DOHH2 (cell line): ENCODE data around the gene SH3RF3.

Experiments used
- H3F3A ChIP-seq: fragments of 200-600 bp; sonication (generic), shearing (Covaris generic); 2 replicates; pipeline ENCODE4 v1.6.0; 2016; ENCODE audit warnings: antibody characterized with exemption, mild to moderate bottlenecking; ENCODE audit not compliant: control insufficient read depth, insufficient read depth
- H3K27ac ChIP-seq: fragments of 200-600 bp; sonication (generic); 2 replicates; pipeline ENCODE4 v1.5.1; 2014; ENCODE audit warnings: low read depth, mild to moderate bottlenecking, low read length, moderate library complexity
- H3K27me3 ChIP-seq: fragments of 200-600 bp; sonication (generic); 2 replicates; pipeline ENCODE4 v1.6.1; 2014; ENCODE audit warnings: mild to moderate bottlenecking, low read length, mixed read lengths; ENCODE audit not compliant: control insufficient read depth
- H3K36me3 ChIP-seq: fragments of 200-600 bp; sonication (generic); 2 replicates; pipeline ENCODE4 v1.6.1; 2014; ENCODE audit warnings: mild to moderate bottlenecking, low read length, moderate library complexity, mixed read lengths; ENCODE audit not compliant: control insufficient read depth
- H3K4me1 ChIP-seq: fragments of 200-600 bp; sonication (generic); 2 replicates; pipeline ENCODE4 v1.6.1; 2014; ENCODE audit warnings: mild to moderate bottlenecking, low read length, mixed read lengths; ENCODE audit not compliant: control insufficient read depth
- H3K4me2 ChIP-seq: fragments of 200-600 bp; sonication (generic); 2 replicates; pipeline ENCODE4 v1.6.0; 2014; ENCODE audit warnings: mild to moderate bottlenecking, low read length, moderate library complexity
- H3K4me3 ChIP-seq: fragments of 200-600 bp; sonication (generic); 2 replicates; pipeline ENCODE4 v1.5.1; 2014; ENCODE audit warnings: mild to moderate bottlenecking, low read length, mixed read lengths
- H3K79me2 ChIP-seq: fragments of 200-600 bp; sonication (generic); 2 replicates; pipeline ENCODE4 v1.6.1; 2014; ENCODE audit warnings: mild to moderate bottlenecking, low read length, mixed read lengths; ENCODE audit not compliant: control insufficient read depth
- H3K9me2 ChIP-seq: fragments of 200-600 bp; sonication (generic); replicated peaks from 2 replicates; pipeline ENCODE4 v1.6.1; 2014; ENCODE audit warnings: mild to moderate bottlenecking, low read length, mixed read lengths; ENCODE audit not compliant: control insufficient read depth
- H3K9me3 ChIP-seq: fragments of 200-600 bp; sonication (generic); 2 replicates; pipeline ENCODE4 v1.6.1; 2014; ENCODE audit warnings: antibody characterized with exemption, low read length, mixed read lengths; ENCODE audit not compliant: control insufficient read depth, insufficient read depth
- H4K20me1 ChIP-seq: fragments of 200-600 bp; sonication (generic); 2 replicates; pipeline ENCODE4 v1.6.0; 2014; ENCODE audit warnings: low read depth, mild to moderate bottlenecking, antibody characterized with exemption, low read length, moderate library complexity; ENCODE audit not compliant: control insufficient read depth, insufficient read depth
- CTCF ChIP-seq: fragments of 200-600 bp; sonication (generic); IDR thresholded peaks from one replicate; pipeline ENCODE4 v1.5.1; 2014; ENCODE audit warnings: antibody characterized with exemption, mild to moderate bottlenecking, low read depth, low read length; ENCODE audit not compliant: poor library complexity, severe bottlenecking
- EZH2phosphoT487 ChIP-seq: fragments of 200-600 bp; sonication (generic); IDR thresholded peaks from 2 replicates; pipeline ENCODE4 v1.6.1; 2017; ENCODE audit warnings: borderline replicate concordance, mild to moderate bottlenecking, antibody characterized with exemption, low read length, moderate library complexity, mixed read lengths

SH3RF3 gene

GRCh38 chr2:109232909-109233308 is 103.9 kb downstream of the SH3RF3 start:
- Histone ChIP-seq H3K9me2 (no peaks in the 10 kb centered on the region), H3K4me3 (no peak overlapping the region), H3K27ac (no peak overlapping the region), H3K79me2 (no peaks in the 10 kb centered on the region), H3K9me3 (no peaks in the 10 kb centered on the region), H3K36me3 (no peaks in the 10 kb centered on the region), H3K27me3 (peaks cover 11% of the 10 kb centered on the region; the same call in 1 of the 2 replicates), H3F3A (no peaks in the 10 kb centered on the region), H3K4me2 (no peak overlapping the region), H3K4me1 (peaks cover 2% of the 10 kb centered on the region), H4K20me1 (no peaks in the 10 kb centered on the region)
- TF ChIP-seq EZH2phosphoT487 = no peak

GRCh38 chr2:109233643-109234042 is 104.6 kb downstream of the SH3RF3 start:
- Histone ChIP-seq H3K27me3 (peaks cover 11% of the 10 kb centered on the region; the same call in 1 of the 2 replicates), H3K4me2 (no peak overlapping the region), H3K27ac (no peak overlapping the region), H3K4me3 (no peak overlapping the region), H3K36me3 (no peaks in the 10 kb centered on the region), H4K20me1 (no peaks in the 10 kb centered on the region), H3K9me3 (no peaks in the 10 kb centered on the region), H3F3A (no peaks in the 10 kb centered on the region), H3K9me2 (no peaks in the 10 kb centered on the region), H3K79me2 (no peaks in the 10 kb centered on the region), H3K4me1 (peaks cover 9% of the 10 kb centered on the region)
- no peak for TF ChIP-seq CTCF
- no peak for TF ChIP-seq EZH2phosphoT487

- no peak overlapping the region for H3K4me3 ChIP-seq
- no peaks in the 10 kb centered on the region for H3K9me2 ChIP-seq
- TF ChIP-seq EZH2phosphoT487 (no peak), CTCF (no peak)
- no peaks in the 10 kb centered on the region for H3F3A ChIP-seq
- H3K36me3 ChIP-seq = no peaks in the 10 kb centered on the region
- H3K27ac ChIP-seq = no peak overlapping the region
- no peaks in the 10 kb centered on the region for H3K9me3 ChIP-seq
- H3K4me2 ChIP-seq = no peak overlapping the region
- no peaks in the 10 kb centered on the region for H3K79me2 ChIP-seq
- H3K4me1 ChIP-seq = peaks cover 15% of the 10 kb centered on the region
- no peaks in the 10 kb centered on the region for H4K20me1 ChIP-seq
- H3K27me3 ChIP-seq = peaks cover 11% of the 10 kb centered on the region; the same call in 1 of the 2 replicates
Observed at GRCh38 chr2:109234355-109234754, 105.3 kb downstream of the SH3RF3 start.

GRCh38 chr2:109236147-109236546 is 107.1 kb downstream of the SH3RF3 start:
- H3K4me2 ChIP-seq = no peak overlapping the region
- no peaks in the 10 kb centered on the region for H3F3A ChIP-seq
- H3K36me3 ChIP-seq = no peaks in the 10 kb centered on the region
- no peaks in the 10 kb centered on the region for H3K9me2 ChIP-seq
- H3K27me3 ChIP-seq = peaks cover 6% of the 10 kb centered on the region; the same call in 1 of the 2 replicates
- peaks cover 15% of the 10 kb centered on the region for H3K4me1 ChIP-seq
- no peak overlapping the region for H3K27ac ChIP-seq
- H4K20me1 ChIP-seq = no peaks in the 10 kb centered on the region
- no peak overlapping the region for H3K4me3 ChIP-seq
- TF ChIP-seq EZH2phosphoT487 (no peak), CTCF (no peak)
- no peaks in the 10 kb centered on the region for H3K9me3 ChIP-seq
- H3K79me2 ChIP-seq = no peaks in the 10 kb centered on the region
